IMR-90 (cell line): Measurements from ENCODE around the gene C13orf46. TPM values are rescaled to one million over a fixed set of nuclear protein-coding genes. Genes with fewer than 3 reads are reported as not detected.

ENCODE experiments used
- ATAC-seq: fragments of 200-7000 bp; cut with Tn5 transposase; 2 replicates; pipeline ENCODE4 v1.9.1; 2020; ENCODE audit warnings: low read depth, mild to moderate bottlenecking, moderate library complexity
- BruUV-seq: library from RNA; stranded (reverse); fragments of 400-500 nt; replicated peaks from 2 replicates; lab custom pipeline; 2021; lab: Mats Ljungman, UMichigan
- CTCF ChIA-PET: fragments of 300-600 bp; formaldehyde crosslinking; extraction: SDS; loops from one replicate; lab custom pipeline; 2021; ENCODE audit warnings: antibody characterized with exemption; lab: Yijun Ruan, JAX
- POLR2A ChIA-PET: fragments of 300-600 bp; sonication (Branson Sonifier 250); formaldehyde crosslinking; loops from one replicate; lab custom pipeline; 2022; ENCODE audit warnings: antibody characterized with exemption; ENCODE audit not compliant: unreplicated experiment; lab: Charles Lee
- DNase-seq: peaks from one replicate; pipeline ENCODE4 v3.0.0; 2013
- H2AFZ ChIP-seq: replicated peaks from 2 replicates; pipeline ENCODE3; 2013; ENCODE audit warnings: low read length, mild to moderate bottlenecking; ENCODE audit not compliant: poor library complexity
- H2AK5ac ChIP-seq: 2 replicates; pipeline ENCODE4 v1.6.1; 2013; ENCODE audit warnings: low read depth, low read length, inconsistent platforms
- H2AK9ac ChIP-seq: replicated peaks from 2 replicates; pipeline ENCODE3; 2013; ENCODE audit warnings: mild to moderate bottlenecking, low read depth, low read length, moderate library complexity; ENCODE audit not compliant: poor library complexity
- H2BK120ac ChIP-seq: 2 replicates; pipeline ENCODE4 v1.6.1; 2013; ENCODE audit warnings: low read depth, low read length, inconsistent platforms
- H2BK15ac ChIP-seq: 3 replicates; pipeline ENCODE4 v1.6.1; 2013; ENCODE audit warnings: low read depth, low read length, inconsistent platforms
- H2BK20ac ChIP-seq: 2 replicates; pipeline ENCODE4 v1.6.1; 2013; ENCODE audit warnings: low read depth, mild to moderate bottlenecking, inconsistent platforms, low read length, moderate library complexity
- H2BK5ac ChIP-seq: 2 replicates; pipeline ENCODE4 v1.6.1; 2013; ENCODE audit warnings: mild to moderate bottlenecking, low read depth, low read length, inconsistent platforms; ENCODE audit not compliant: poor library complexity, severe bottlenecking
- H3K14ac ChIP-seq: replicated peaks from 2 replicates; pipeline ENCODE4 v1.6.1; 2013; ENCODE audit warnings: low read depth, low read length, inconsistent platforms
- H3K18ac ChIP-seq: 2 replicates; pipeline ENCODE4 v1.6.1; 2013; ENCODE audit warnings: low read depth, low read length, control low read depth
- H3K23ac ChIP-seq: 2 replicates; pipeline ENCODE4 v1.6.1; 2013; ENCODE audit warnings: low read depth, low read length, inconsistent platforms
- H3K27ac ChIP-seq: 2 replicates; pipeline ENCODE4 v1.5.1; 2013; ENCODE audit warnings: mild to moderate bottlenecking, control low read depth, low read length; ENCODE audit not compliant: insufficient read depth
- H3K27me3 ChIP-seq: 2 replicates; pipeline ENCODE4 v1.6.1; 2013; ENCODE audit warnings: low read length; ENCODE audit not compliant: control insufficient read depth, insufficient read depth
- H3K36me3 ChIP-seq: 2 replicates; pipeline ENCODE4 v1.6.1; 2013; ENCODE audit warnings: low read length, mixed read lengths; ENCODE audit not compliant: control insufficient read depth, insufficient read depth
- H3K4ac ChIP-seq: 2 replicates; pipeline ENCODE4 v1.6.1; 2013; ENCODE audit warnings: low read depth, low read length, inconsistent platforms
- H3K4me1 ChIP-seq: 2 replicates; pipeline ENCODE4 v1.6.1; 2013; ENCODE audit warnings: low read length, mixed read lengths; ENCODE audit not compliant: control insufficient read depth, insufficient read depth
- H3K4me2 ChIP-seq: 2 replicates; pipeline ENCODE4 v1.6.1; 2013; ENCODE audit warnings: low read depth, mild to moderate bottlenecking, control low read depth, low read length, moderate library complexity
- H3K4me3 ChIP-seq: 2 replicates; pipeline ENCODE4 v1.5.1; 2013; ENCODE audit warnings: low read depth, mild to moderate bottlenecking, control low read depth, low read length, moderate library complexity; ENCODE audit not compliant: insufficient read depth
- H3K56ac ChIP-seq: 2 replicates; pipeline ENCODE4 v1.6.1; 2013; ENCODE audit warnings: low read length, inconsistent platforms; ENCODE audit not compliant: insufficient read depth; ENCODE audit errors: extremely low read depth
- H3K79me1 ChIP-seq, 2 experiments: 2 replicates each; pipeline ENCODE4 v1.6.1; 2013; ENCODE audit warnings: low read length in 2 of 2, inconsistent platforms in 1 of 2, low read depth in 1 of 2
- H3K9ac ChIP-seq: 2 replicates; pipeline ENCODE4 v1.6.1; 2013; ENCODE audit warnings: low read depth, low read length, control low read depth
- H3K9me1 ChIP-seq: 2 replicates; pipeline ENCODE4 v1.6.1; 2013; ENCODE audit warnings: low read length, inconsistent platforms; ENCODE audit not compliant: insufficient read depth
- H3K9me3 ChIP-seq: 2 replicates; pipeline ENCODE4 v1.6.1; 2013; ENCODE audit warnings: low read length; ENCODE audit not compliant: control insufficient read depth, insufficient read depth
- H4K20me1 ChIP-seq: 2 replicates; pipeline ENCODE4 v1.6.1; 2013; ENCODE audit warnings: low read length, inconsistent platforms; ENCODE audit not compliant: insufficient read depth
- H4K5ac ChIP-seq: 2 replicates; pipeline ENCODE4 v1.6.1; 2013; ENCODE audit warnings: mild to moderate bottlenecking, low read depth, low read length, control low read depth
- H4K8ac ChIP-seq, 2 experiments: 2 replicates each; pipeline ENCODE4 v1.6.1; 2013; ENCODE audit warnings: low read depth in 2 of 2, low read length in 2 of 2, control low read depth in 1 of 2, inconsistent platforms in 1 of 2
- H4K91ac ChIP-seq: 2 replicates; pipeline ENCODE4 v1.6.1; 2013; ENCODE audit warnings: low read depth, low read length, inconsistent platforms; ENCODE audit not compliant: insufficient read depth
- BHLHE40 ChIP-seq: fragments of 150-350 bp; IDR thresholded peaks from 2 replicates; pipeline ENCODE4 v1.6.1; 2016; ENCODE audit warnings: mild to moderate bottlenecking, low read depth, low read length
- CEBPB ChIP-seq: IDR thresholded peaks from 2 replicates; pipeline ENCODE4 v1.6.1; 2012; ENCODE audit warnings: low read depth, low read length, improper control_type of control experiment
- CHD1 ChIP-seq: IDR thresholded peaks from 2 replicates; pipeline ENCODE4 v1.6.1; 2012; ENCODE audit warnings: low read depth, low read length, improper control_type of control experiment
- CTCF ChIP-seq: conservative IDR thresholded peaks from 2 replicates; pipeline ENCODE4 v1.5.1; 2012; ENCODE audit warnings: mild to moderate bottlenecking, low read depth, low read length, improper control_type of control experiment
- ELK1 ChIP-seq: fragments of 150-350 bp; IDR thresholded peaks from 2 replicates; pipeline ENCODE4 v1.6.1; 2016; ENCODE audit warnings: low read depth, mild to moderate bottlenecking, low read length, moderate library complexity, borderline replicate concordance
- FOS ChIP-seq: fragments of 150-350 bp; IDR thresholded peaks from 2 replicates; pipeline ENCODE4 v1.6.1; 2016; ENCODE audit warnings: low read depth, low read length
- MAZ ChIP-seq: IDR thresholded peaks from 2 replicates; pipeline ENCODE4 v1.6.1; 2012; ENCODE audit warnings: low read depth, mild to moderate bottlenecking, low read length, improper control_type of control experiment, moderate library complexity, borderline replicate concordance
- MXI1 ChIP-seq: IDR thresholded peaks from 2 replicates; pipeline ENCODE4 v1.6.1; 2012; ENCODE audit warnings: low read depth, mild to moderate bottlenecking, low read length, moderate library complexity, borderline replicate concordance
- NFE2L2 ChIP-seq: fragments of 150-350 bp; IDR thresholded peaks from 2 replicates; pipeline ENCODE4 v1.6.1; 2016; ENCODE audit warnings: low read depth, mild to moderate bottlenecking, low read length
- POLR2A ChIP-seq: IDR thresholded peaks from 2 replicates; pipeline ENCODE4 v1.6.1; 2012; ENCODE audit warnings: mild to moderate bottlenecking, low read depth, low read length
- RAD21 ChIP-seq: IDR thresholded peaks from 2 replicates; pipeline ENCODE4 v1.6.1; 2012; ENCODE audit warnings: low read length, improper control_type of control experiment
- RCOR1 ChIP-seq: IDR thresholded peaks from 2 replicates; pipeline ENCODE4 v1.6.1; 2012; ENCODE audit warnings: mild to moderate bottlenecking, low read length, improper control_type of control experiment; ENCODE audit not compliant: insufficient replicate concordance
- RFX5 ChIP-seq: IDR thresholded peaks from 2 replicates; pipeline ENCODE4 v1.8.0; 2012; ENCODE audit warnings: low read depth, mild to moderate bottlenecking, low read length, moderate library complexity
- SMC3 ChIP-seq: fragments of 150-350 bp; IDR thresholded peaks from 2 replicates; pipeline ENCODE4 v1.6.1; 2016; ENCODE audit warnings: low read depth, mild to moderate bottlenecking, antibody characterized with exemption, low read length, moderate library complexity
- USF2 ChIP-seq: fragments of 150-350 bp; IDR thresholded peaks from 2 replicates; pipeline ENCODE4 v1.6.1; 2017; ENCODE audit warnings: mild to moderate bottlenecking, antibody characterized with exemption, low read length, low read depth
- WGBS, 2 experiments: methylation state at CpG; one replicate each; pipeline versions ENCODE4 v1.1.5 to v1.1.7; 2013; ENCODE audit warnings: missing lambda C conversion rate in 2 of 2; ENCODE audit not compliant: insufficient read length in 1 of 2; ENCODE audit errors: extremely low coverage in 2 of 2; 5-methylcytosine and 5-hydroxymethylcytosine counted together
- dilution Hi-C: fragments of 300-500 bp; cut with HindIII; formaldehyde crosslinking; loops from one replicate; pipeline ENCODE4 v1.14.3; 2018; ENCODE audit warnings: low sequenced_read_pairs; ENCODE audit not compliant: unreplicated experiment
- in situ Hi-C: fragments of 300-500 bp; cut with MboI; formaldehyde crosslinking; loops from 3 replicates; pipeline ENCODE4 v1.14.3; 2019; ENCODE audit warnings: low sequenced_read_pairs, inconsistent platforms, mixed read lengths
- intact Hi-C: fragments of 100-400 bp; cut with micrococcal nuclease; formaldehyde crosslinking; loops from 2 replicates; pipeline ENCODE4 v1.10.0; 2022
- polyA plus RNA-seq, 3 experiments: library from polyadenylated mRNA; depleted of rRNA; stranded (reverse); fragments of >200 nt; gene quantifications; 2 replicates each; pipeline ENCODE4 v1.2.3, GENCODE V29; 2012; ENCODE audit warnings: low replicate concordance in 1 of 3
- total RNA-seq: library from RNA; depleted of rRNA; stranded (reverse); fragments of >200 nt; gene quantifications from 2 replicates; pipeline ENCODE4 v1.2.3, GENCODE V29; 2012

The C13orf46 gene
- total and polyA plus RNA-seq, 2 of the 4 experiments (the other 2 are of a cell fraction), result under 0.01 to 2.1 TPM

GRCh38 chr13:113923376-113924063, 50.4 kb downstream of the C13orf46 start:
- no peak overlapping the region for H3K4me3 ChIP-seq
- H3K79me1 ChIP-seq, result peaks cover 0 to 18% of the 10 kb centered on the region in 2 experiments; a peak in 2 of 4 replicates
- H3K27ac ChIP-seq, result no peak overlapping the region
- no peak overlapping the region for H2BK5ac ChIP-seq
- H3K56ac ChIP-seq, result no peak overlapping the region
- POLR2A ChIA-PET, result no interaction called here
- peak overlapping the region; percentile 17; the same call in 1 of the 3 replicates for H2BK15ac ChIP-seq
- H2BK120ac ChIP-seq, result peak overlapping the region; percentile 54
- 0 out of 4 replicates have a peak overlapping the region, but pooled peaks of 1 of the 2 experiments have one; percentile 22 for H4K8ac ChIP-seq
- H3K9me1 ChIP-seq, result peaks cover 18% of the 10 kb centered on the region
- H3K9me3 ChIP-seq, result peaks cover 8% of the 10 kb centered on the region
- 0 out of 2 replicates have a peak, but pooled peaks cover 4% of the 10 kb centered on the region for H4K20me1 ChIP-seq
- H2AK5ac ChIP-seq, result peak overlapping the region; percentile 74
- BruUV-seq, result no TSS peak
- H3K27me3 ChIP-seq, result no peaks in the 10 kb centered on the region
- no peak overlapping the region for H3K4me2 ChIP-seq
- TF ChIP-seq ELK1, result no peak
- TF ChIP-seq USF2, result no peak
- TF ChIP-seq CTCF, result no peak
- TF ChIP-seq SMC3, result no peak
- TF ChIP-seq RCOR1, result no peak
- TF ChIP-seq CEBPB, result no peak
- TF ChIP-seq MAZ, result no peak
- no peak for TF ChIP-seq BHLHE40
- TF ChIP-seq NFE2L2, result no peak
- TF ChIP-seq FOS, result no peak
- no peak for TF ChIP-seq RFX5
- TF ChIP-seq RAD21, result no peak
- no peak for TF ChIP-seq POLR2A
- TF ChIP-seq CHD1, result no peak
- no peak for TF ChIP-seq MXI1
- H2BK20ac ChIP-seq, result no peak overlapping the region
- peak overlapping the region; percentile 54; the same call in 1 of the 2 replicates for H3K4ac ChIP-seq
- peaks cover 22% of the 10 kb centered on the region for H3K4me1 ChIP-seq
- no peak overlapping the region for H2AFZ ChIP-seq
- intact Hi-C loops, result no loop called here
- ATAC-seq (no peak), DNase-seq (no peak)
- CTCF ChIA-PET, result no interaction called here
- no peak overlapping the region for H4K5ac ChIP-seq
- H3K18ac ChIP-seq, result no peak overlapping the region
- dilution Hi-C loops, result no loop called here
- in situ Hi-C loops, result no loop called here
- no peak overlapping the region for H2AK9ac ChIP-seq
- WGBS, 2 experiments, result 89% methylated on average over 4 of the region's 8 CpGs; no CpG with 5 or more reads in 1 of the 2 experiments
- H3K36me3 ChIP-seq, result no peaks in the 10 kb centered on the region
- H3K9ac ChIP-seq, result no peak overlapping the region
- no peak overlapping the region for H3K14ac ChIP-seq
- peak overlapping the region; percentile 13; the same call in 1 of the 2 replicates for H4K91ac ChIP-seq
- no peak overlapping the region for H3K23ac ChIP-seq
